ENCODE results near the gene RASAL1. TPM values are rescaled to one million over a fixed set of nuclear protein-coding genes. Genes with fewer than 3 reads are reported as not detected.

The RASAL1 gene
- polyA plus RNA-seq, 1 donor (not counting 4 experiments of a cell fraction or from before 2014, with no cell fraction given) = 0.05 TPM

DNA sequence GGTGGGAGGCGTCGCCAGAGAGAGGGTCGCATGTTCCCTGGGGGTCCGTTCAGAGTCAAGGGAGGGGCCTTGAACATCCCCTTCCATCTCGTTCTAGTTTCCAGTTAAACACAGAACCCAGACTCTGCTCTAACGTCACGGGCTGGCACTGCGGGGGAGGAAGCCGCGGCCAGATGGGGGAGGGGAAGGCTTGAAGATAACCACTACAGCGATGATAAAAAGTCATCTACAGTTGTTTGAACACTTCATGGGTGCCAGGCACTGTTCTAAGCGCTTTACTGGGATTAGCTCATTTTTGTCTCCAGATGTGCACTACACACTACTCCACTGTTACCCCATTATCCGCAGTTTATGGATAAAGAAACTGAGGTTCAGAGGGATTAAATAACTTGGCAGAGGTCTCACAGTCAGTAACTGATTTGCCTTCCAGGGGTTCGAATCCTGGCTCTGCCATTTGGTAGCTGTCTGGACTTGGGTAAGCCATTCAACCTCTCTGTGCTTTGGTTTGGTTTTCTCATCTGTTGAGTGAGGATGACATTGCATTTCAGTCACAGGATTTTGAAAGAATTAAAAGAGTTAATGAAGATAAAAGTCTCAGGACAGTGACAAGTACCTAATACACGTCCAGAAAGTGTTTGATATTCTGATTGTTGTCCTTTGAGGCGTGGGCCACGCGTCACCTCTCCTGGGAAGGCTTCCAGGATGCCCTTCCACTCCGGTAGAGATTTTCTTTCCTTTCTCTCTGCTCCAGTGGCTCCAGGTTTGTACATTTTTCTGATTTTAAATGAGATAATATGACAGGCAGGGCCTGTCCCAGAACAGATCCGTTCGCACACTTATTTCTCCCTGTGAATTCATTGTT lies 798 bp upstream of the RASAL1 start:
- dilution Hi-C loops (cut with MboI; ENCODE audit: extremely low pct_ligation_motif_present, low sequenced_read_pairs) = no loop called here
- no peaks in the 10 kb centered on the region for H3K9me1 ChIP-seq (ENCODE audit: control insufficient read depth, extremely low read depth, insufficient read depth, low read length)
- H3K9ac ChIP-seq (ENCODE audit: control insufficient read depth, extremely low read depth, insufficient read depth, low read length) = no peak overlapping the region
- H3K4me3 ChIP-seq (ENCODE audit: control insufficient read depth in 2 of 3, extremely low read depth in 1 of 3, insufficient read depth in 2 of 3, low read depth in 1 of 3, low read length in 3 of 3) = no peak overlapping the region
- H2AFZ ChIP-seq (ENCODE audit: control insufficient read depth, low read length) = no peak overlapping the region
- peak overlapping the region; percentile 19 for H3K4me2 ChIP-seq (ENCODE audit: control insufficient read depth, extremely low read depth, insufficient read depth, low read depth, low read length)
- no peaks in the 10 kb centered on the region for H3K9me3 ChIP-seq (ENCODE audit: control insufficient read depth, low read depth, low read length)
- H4K20me1 ChIP-seq (ENCODE audit: control insufficient read depth, extremely low read depth, insufficient read depth, low read length) = no peaks in the 10 kb centered on the region
- TF ChIP-seq, protein P1, sequence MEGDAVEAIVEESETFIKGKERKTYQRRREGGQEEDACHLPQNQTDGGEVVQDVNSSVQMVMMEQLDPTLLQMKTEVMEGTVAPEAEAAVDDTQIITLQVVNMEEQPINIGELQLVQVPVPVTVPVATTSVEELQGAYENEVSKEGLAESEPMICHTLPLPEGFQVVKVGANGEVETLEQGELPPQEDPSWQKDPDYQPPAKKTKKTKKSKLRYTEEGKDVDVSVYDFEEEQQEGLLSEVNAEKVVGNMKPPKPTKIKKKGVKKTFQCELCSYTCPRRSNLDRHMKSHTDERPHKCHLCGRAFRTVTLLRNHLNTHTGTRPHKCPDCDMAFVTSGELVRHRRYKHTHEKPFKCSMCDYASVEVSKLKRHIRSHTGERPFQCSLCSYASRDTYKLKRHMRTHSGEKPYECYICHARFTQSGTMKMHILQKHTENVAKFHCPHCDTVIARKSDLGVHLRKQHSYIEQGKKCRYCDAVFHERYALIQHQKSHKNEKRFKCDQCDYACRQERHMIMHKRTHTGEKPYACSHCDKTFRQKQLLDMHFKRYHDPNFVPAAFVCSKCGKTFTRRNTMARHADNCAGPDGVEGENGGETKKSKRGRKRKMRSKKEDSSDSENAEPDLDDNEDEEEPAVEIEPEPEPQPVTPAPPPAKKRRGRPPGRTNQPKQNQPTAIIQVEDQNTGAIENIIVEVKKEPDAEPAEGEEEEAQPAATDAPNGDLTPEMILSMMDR (optimal IDR thresholded peaks at IDR 0.05 in 1 of 3, IDR thresholded peaks at IDR 0.05 in 1 of 3, conservative IDR thresholded peaks at IDR 0.05 in 1 of 3; ENCODE audit: extremely low read depth in 1 of 3, insufficient read depth in 2 of 3, low read length in 3 of 3) = no peak
- no peak for TF ChIP-seq EZH2 (IDR thresholded peaks at IDR 0.05; ENCODE audit: low read length)
- no peaks in the 10 kb centered on the region for H3K36me3 ChIP-seq (ENCODE audit: control insufficient read depth in 2 of 2, extremely low read depth in 1 of 2, insufficient read depth in 2 of 2, low read length in 2 of 2)
- H3K27ac ChIP-seq (ENCODE audit: control insufficient read depth, insufficient read depth, low read length) = no peak overlapping the region
- H3K27me3 ChIP-seq (ENCODE audit: control insufficient read depth, extremely low read depth, insufficient read depth, low read length) = peaks cover 19% of the 10 kb centered on the region
- H3K79me2 ChIP-seq (ENCODE audit: control insufficient read depth, insufficient read depth, low read length) = no peaks in the 10 kb centered on the region
- FAIRE-seq (no peak), DNase-seq (ENCODE audit: low read depth, low spot score) (no peak)
- no peaks in the 10 kb centered on the region for H3K4me1 ChIP-seq (ENCODE audit: control insufficient read depth, extremely low read depth, insufficient read depth, low read length)

DNA sequence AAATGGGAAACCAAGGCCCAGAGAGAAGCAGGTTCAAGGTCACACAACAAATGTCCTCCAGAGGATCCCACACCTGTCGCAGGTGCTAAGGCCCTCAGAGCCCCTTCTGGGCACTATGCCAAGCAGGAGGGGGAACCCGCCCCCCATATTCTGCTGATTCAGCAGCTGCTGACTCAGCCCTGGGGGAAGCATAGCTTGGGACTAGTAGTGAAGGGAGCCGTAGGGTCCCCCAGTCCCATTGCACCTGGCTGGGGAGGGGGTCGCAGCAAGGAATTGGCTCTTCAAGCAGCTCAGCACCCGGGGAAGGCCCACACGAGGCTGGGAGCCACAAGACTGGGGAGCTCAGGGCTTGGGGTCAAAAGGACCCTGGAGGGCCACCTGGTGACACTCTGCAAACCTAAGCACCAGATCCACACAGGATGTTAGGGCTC lies 1.0 kb downstream of the RASAL1 start:
- Histone ChIP-seq H3K9me1 (ENCODE audit: control insufficient read depth, extremely low read depth, insufficient read depth, low read length) (no peaks in the 10 kb centered on the region), H3K27me3 (ENCODE audit: control insufficient read depth, extremely low read depth, insufficient read depth, low read length) (peaks cover 19% of the 10 kb centered on the region), H2AFZ (ENCODE audit: control insufficient read depth, low read length) (no peak overlapping the region), H3K9me3 (ENCODE audit: control insufficient read depth, low read depth, low read length) (no peaks in the 10 kb centered on the region), H3K4me2 (ENCODE audit: control insufficient read depth, extremely low read depth, insufficient read depth, low read depth, low read length) (no peak overlapping the region), H3K36me3 (ENCODE audit: control insufficient read depth in 2 of 2, extremely low read depth in 1 of 2, insufficient read depth in 2 of 2, low read length in 2 of 2) (no peaks in the 10 kb centered on the region), H3K4me3 (ENCODE audit: control insufficient read depth in 2 of 3, extremely low read depth in 1 of 3, insufficient read depth in 2 of 3, low read depth in 1 of 3, low read length in 3 of 3) (no peak overlapping the region), H3K27ac (ENCODE audit: control insufficient read depth, insufficient read depth, low read length) (no peak overlapping the region), H4K20me1 (ENCODE audit: control insufficient read depth, extremely low read depth, insufficient read depth, low read length) (no peaks in the 10 kb centered on the region), H3K4me1 (ENCODE audit: control insufficient read depth, extremely low read depth, insufficient read depth, low read length) (no peaks in the 10 kb centered on the region), H3K79me2 (ENCODE audit: control insufficient read depth, insufficient read depth, low read length) (no peaks in the 10 kb centered on the region), H3K9ac (ENCODE audit: control insufficient read depth, extremely low read depth, insufficient read depth, low read length) (no peak overlapping the region)
- TF ChIP-seq, protein P1 (optimal IDR thresholded peaks at IDR 0.05 in 1 of 3, IDR thresholded peaks at IDR 0.05 in 1 of 3, conservative IDR thresholded peaks at IDR 0.05 in 1 of 3; ENCODE audit: extremely low read depth in 1 of 3, insufficient read depth in 2 of 3, low read length in 3 of 3) = no peak
- no peak for TF ChIP-seq EZH2 (IDR thresholded peaks at IDR 0.05; ENCODE audit: low read length)
- no peak for FAIRE-seq
- dilution Hi-C loops (cut with MboI; ENCODE audit: extremely low pct_ligation_motif_present, low sequenced_read_pairs) = no loop called here
- DNase-seq (ENCODE audit: low read depth, low spot score) = no peak

All from keratinocyte (primary cell).